Placental pericyte (primary cell): Measurements from ENCODE around the gene CACNG8. TPM values are rescaled to one million over a fixed set of nuclear protein-coding genes. Genes with fewer than 3 reads are reported as not detected.

Experiments
- small RNA-seq: library from RNA; depleted of rRNA; stranded (forward); fragments of <200 nt; gene quantifications from one replicate; pipeline ENCODE3, GENCODE V24; 2012; ENCODE audit warnings: low replicate concordance
- total RNA-seq: library from RNA; depleted of rRNA; stranded (reverse); fragments of >200 nt; gene quantifications from 2 replicates; pipeline ENCODE4 v1.2.3, GENCODE V29; 2012

The CACNG8 gene
- 0.43 and 0.66 TPM in 2 replicates for total RNA-seq

DNA sequence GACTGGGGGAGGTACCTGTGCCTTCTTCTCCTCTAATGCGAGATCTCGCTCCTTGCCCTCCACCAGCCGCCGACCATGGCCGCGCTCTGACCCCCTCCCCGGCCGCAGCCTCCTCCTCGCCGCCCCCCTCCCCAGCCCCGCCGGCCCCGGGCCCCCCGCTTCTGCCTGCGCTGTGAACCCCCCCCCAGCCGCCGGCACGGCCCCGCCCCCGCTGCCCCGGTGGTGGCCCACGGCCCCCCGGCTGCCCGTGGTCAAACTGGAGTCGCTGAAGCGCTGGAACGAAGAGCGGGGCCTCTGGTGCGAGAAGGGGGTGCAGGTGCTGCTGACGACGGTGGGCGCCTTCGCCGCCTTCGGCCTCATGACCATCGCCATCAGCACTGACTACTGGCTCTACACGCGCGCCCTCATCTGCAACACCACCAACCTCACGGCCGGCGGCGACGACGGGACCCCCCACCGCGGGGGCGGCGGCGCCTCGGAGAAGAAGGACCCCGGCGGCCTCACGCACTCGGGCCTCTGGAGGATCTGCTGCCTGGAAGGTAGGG, at the start of gene CACNG8:
TSS of gene CACNG8 (plus strand) at position 51 of the 545 bp plus-strand sequence.

DNA sequence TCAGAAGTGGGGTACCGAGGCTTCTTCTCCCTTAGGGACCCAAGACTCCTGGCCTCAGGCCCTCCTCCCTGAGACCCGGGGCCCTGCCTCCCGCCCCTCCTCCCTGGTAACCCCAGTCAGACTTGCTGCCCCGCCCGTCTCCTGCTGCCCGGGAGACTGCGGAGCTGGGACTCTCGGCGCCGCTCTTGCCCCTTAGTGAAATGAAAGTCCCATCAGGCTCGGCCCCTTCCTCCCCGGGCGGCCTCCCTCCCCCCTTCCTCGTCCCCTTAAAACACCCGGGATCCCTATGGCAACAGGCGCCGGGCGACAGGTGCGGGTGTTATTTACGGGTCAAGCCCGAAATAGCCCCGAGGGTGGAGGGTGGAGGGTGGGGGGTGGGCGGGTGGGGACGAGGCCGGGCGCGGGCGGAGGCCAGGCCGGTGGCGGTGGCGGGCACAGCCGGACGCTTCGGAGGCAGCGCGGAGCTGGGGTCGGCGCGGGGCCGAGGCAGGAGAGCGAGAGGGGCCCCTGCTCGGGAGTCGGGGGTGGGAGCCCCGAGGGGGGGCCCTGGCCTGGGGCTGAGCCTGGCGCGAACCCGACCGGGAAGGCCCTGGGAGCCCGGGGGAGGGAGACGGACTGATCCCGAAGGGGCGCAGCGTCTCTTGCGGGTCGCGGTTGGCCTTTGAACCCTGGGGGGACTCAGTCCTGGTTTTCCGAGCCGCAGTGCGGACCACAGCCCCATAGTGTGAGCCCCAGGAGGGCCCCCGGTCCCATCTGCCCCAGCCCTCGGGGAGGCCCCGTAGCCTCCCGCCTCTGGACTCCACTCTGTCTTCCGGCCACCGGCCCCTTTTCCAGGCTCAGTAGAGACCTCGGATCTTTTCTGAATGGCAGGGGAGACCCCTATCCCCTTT, 28.7 kb downstream of the CACNG8 start, which contains the start of gene CACNG6:
TSS of gene CACNG6 (plus strand) at position 414 of the 890 bp plus-strand sequence. CDS start 1,241 bp downstream, outside the sequence.

Small RNA genes lying within 50 kb of the gene (small RNA-seq; reads per million reads assigned to genes)
- not detected for gene AC012314.20

Other genes starting within 250 kb of the CACNG8 start
- not detected in 2 replicates for gene NLRP12, start 138.6 kb upstream of the CACNG8 start, total RNA-seq
- gene MYADM, start 95.1 kb upstream of the CACNG8 start, total RNA-seq, result 36.5 and 94.9 TPM in 2 replicates
- gene PRKCG, start 80.7 kb upstream of the CACNG8 start, total RNA-seq, result 0.14 TPM in 1 of 2 replicates, not detected in the other
- gene CACNG7, start 53.7 kb upstream of the CACNG8 start, total RNA-seq, result 4.4 and 4.7 TPM in 2 replicates
- 3.7 and 4.0 TPM in 2 replicates for gene CACNG6, start 28.7 kb downstream of the CACNG8 start, total RNA-seq
- not detected in 2 replicates for gene VSTM1, start 101.0 kb downstream of the CACNG8 start, total RNA-seq
- not detected in 2 replicates for gene TARM1, start 118.4 kb downstream of the CACNG8 start, total RNA-seq
- gene OSCAR, start 137.9 kb downstream of the CACNG8 start, total RNA-seq, result 0.86 and 2.8 TPM in 2 replicates
- gene NDUFA3, start 139.9 kb downstream of the CACNG8 start, total RNA-seq, result 7.0 and 12.9 TPM in 2 replicates
- 15.2 and 21.9 TPM in 2 replicates for gene TFPT, start 152.7 kb downstream of the CACNG8 start, total RNA-seq
- 53.8 and 69.1 TPM in 2 replicates for gene PRPF31, start 152.8 kb downstream of the CACNG8 start, total RNA-seq
- gene CNOT3, start 174.8 kb downstream of the CACNG8 start, total RNA-seq, result 11.9 and 28.7 TPM in 2 replicates
- gene LENG1, start 196.8 kb downstream of the CACNG8 start, total RNA-seq, result 3.3 and 8.1 TPM in 2 replicates
- gene TMC4, start 210.2 kb downstream of the CACNG8 start, total RNA-seq, result not detected in 2 replicates
- 64.3 and 77.5 TPM in 2 replicates for gene MBOAT7, start 226.6 kb downstream of the CACNG8 start, total RNA-seq
- 78.5 and 93.9 TPM in 2 replicates for gene TSEN34, start 228.4 kb downstream of the CACNG8 start, total RNA-seq
- gene RPS9, start 237.9 kb downstream of the CACNG8 start, total RNA-seq, result 1,175 and 2,475 TPM in 2 replicates